ENCODE measurements around the gene NUDT2. TPM values are rescaled to one million over a fixed set of nuclear protein-coding genes. Genes with fewer than 3 reads are reported as not detected.
"Not testable (repeated sequence)": the region's sequence is repeated elsewhere in the genome, so short reads cannot be mapped to it uniquely, and the experiment has no call there.

Gene NUDT2
- total RNA-seq, 1 donor from 2014 or later = 33.1 TPM

- H3K9me3 ChIP-seq (ENCODE audit: low read depth) = no peaks in the 10 kb centered on the region
- no peak overlapping the region for H3K9ac ChIP-seq
- no peaks in the 10 kb centered on the region for H3K36me3 Mint-ChIP-seq
- H3K27ac ChIP-seq = peak overlapping the region; percentile 12
- peaks cover 32% of the 10 kb centered on the region for H3F3A ChIP-seq (ENCODE audit: low read depth)
- no peak overlapping the region for H2AFZ ChIP-seq (replicated peaks)
- peak overlapping the region; percentile 12 for H3K27ac Mint-ChIP-seq
- TF ChIP-seq, protein P1, sequence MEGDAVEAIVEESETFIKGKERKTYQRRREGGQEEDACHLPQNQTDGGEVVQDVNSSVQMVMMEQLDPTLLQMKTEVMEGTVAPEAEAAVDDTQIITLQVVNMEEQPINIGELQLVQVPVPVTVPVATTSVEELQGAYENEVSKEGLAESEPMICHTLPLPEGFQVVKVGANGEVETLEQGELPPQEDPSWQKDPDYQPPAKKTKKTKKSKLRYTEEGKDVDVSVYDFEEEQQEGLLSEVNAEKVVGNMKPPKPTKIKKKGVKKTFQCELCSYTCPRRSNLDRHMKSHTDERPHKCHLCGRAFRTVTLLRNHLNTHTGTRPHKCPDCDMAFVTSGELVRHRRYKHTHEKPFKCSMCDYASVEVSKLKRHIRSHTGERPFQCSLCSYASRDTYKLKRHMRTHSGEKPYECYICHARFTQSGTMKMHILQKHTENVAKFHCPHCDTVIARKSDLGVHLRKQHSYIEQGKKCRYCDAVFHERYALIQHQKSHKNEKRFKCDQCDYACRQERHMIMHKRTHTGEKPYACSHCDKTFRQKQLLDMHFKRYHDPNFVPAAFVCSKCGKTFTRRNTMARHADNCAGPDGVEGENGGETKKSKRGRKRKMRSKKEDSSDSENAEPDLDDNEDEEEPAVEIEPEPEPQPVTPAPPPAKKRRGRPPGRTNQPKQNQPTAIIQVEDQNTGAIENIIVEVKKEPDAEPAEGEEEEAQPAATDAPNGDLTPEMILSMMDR (IDR thresholded peaks at IDR 0.05) = no peak
- TF ChIP-seq EZH2 (IDR thresholded peaks at IDR 0.05) (no peak), EZH2phosphoT487 (IDR thresholded peaks at IDR 0.05) (no peak)
- H3K79me2 ChIP-seq (ENCODE audit: low read depth) = peaks cover 25% of the 10 kb centered on the region
- no peak overlapping the region for H3K4me3 ChIP-seq
- H3K4me1 ChIP-seq = peaks cover 16% of the 10 kb centered on the region
- no peak for DNase-seq (ENCODE audit: low spot score)
- no peaks in the 10 kb centered on the region for H3K9me3 Mint-ChIP-seq
- peaks cover 28% of the 10 kb centered on the region for H3K4me1 Mint-ChIP-seq
- no peak overlapping the region for H3K4me3 Mint-ChIP-seq
- H3K4me2 ChIP-seq = peak overlapping the region; percentile 31
- peaks cover 3% of the 10 kb centered on the region for H3K27me3 Mint-ChIP-seq (ENCODE audit: insufficient read depth, low read depth)
- H3K36me3 ChIP-seq = no peaks in the 10 kb centered on the region
- H4K20me1 ChIP-seq (ENCODE audit: low read depth) = peaks cover 28% of the 10 kb centered on the region
- H3K27me3 ChIP-seq = no peaks in the 10 kb centered on the region
Observed at GRCh38 chr9:34334916-34335315, 5.5 kb downstream of the NUDT2 start.

GRCh38 chr9:34335376-34335775, 6.0 kb downstream of the NUDT2 start:
- H3K36me3 Mint-ChIP-seq = peaks cover 4% of the 10 kb centered on the region
- no peak overlapping the region for H3K27ac ChIP-seq
- no peak for TF ChIP-seq EZH2 (IDR thresholded peaks at IDR 0.05)
- TF ChIP-seq, protein P1 (IDR thresholded peaks at IDR 0.05) = no peak
- no peak for TF ChIP-seq EZH2phosphoT487 (IDR thresholded peaks at IDR 0.05)
- H3K27me3 ChIP-seq = no peaks in the 10 kb centered on the region
- H3K9me3 Mint-ChIP-seq = no peaks in the 10 kb centered on the region
- H4K20me1 ChIP-seq (ENCODE audit: low read depth) = peaks cover 28% of the 10 kb centered on the region
- no peak overlapping the region for H2AFZ ChIP-seq (replicated peaks)
- H3K4me1 Mint-ChIP-seq = peaks cover 25% of the 10 kb centered on the region
- H3F3A ChIP-seq (ENCODE audit: low read depth) = peaks cover 31% of the 10 kb centered on the region
- no peak overlapping the region for H3K4me2 ChIP-seq
- no peaks in the 10 kb centered on the region for H3K36me3 ChIP-seq
- no peak overlapping the region for H3K9ac ChIP-seq
- peak overlapping the region; percentile 12 for H3K27ac Mint-ChIP-seq
- H3K4me1 ChIP-seq = peaks cover 16% of the 10 kb centered on the region
- no peaks in the 10 kb centered on the region for H3K9me3 ChIP-seq (ENCODE audit: low read depth)
- peaks cover 21% of the 10 kb centered on the region for H3K79me2 ChIP-seq (ENCODE audit: low read depth)
- peaks cover 3% of the 10 kb centered on the region for H3K27me3 Mint-ChIP-seq (ENCODE audit: insufficient read depth, low read depth)
- DNase-seq (ENCODE audit: low spot score) = no peak
- H3K4me3 Mint-ChIP-seq = no peak overlapping the region
- H3K4me3 ChIP-seq = no peak overlapping the region

- peaks cover 22% of the 10 kb centered on the region for H3K4me1 Mint-ChIP-seq
- TF ChIP-seq, protein P1 (IDR thresholded peaks at IDR 0.05) = peak; percentile 13
- no peak for TF ChIP-seq EZH2phosphoT487 (IDR thresholded peaks at IDR 0.05)
Observed at GRCh38 chr9:34337403-34337802, 8.0 kb downstream of the NUDT2 start.

DNA sequence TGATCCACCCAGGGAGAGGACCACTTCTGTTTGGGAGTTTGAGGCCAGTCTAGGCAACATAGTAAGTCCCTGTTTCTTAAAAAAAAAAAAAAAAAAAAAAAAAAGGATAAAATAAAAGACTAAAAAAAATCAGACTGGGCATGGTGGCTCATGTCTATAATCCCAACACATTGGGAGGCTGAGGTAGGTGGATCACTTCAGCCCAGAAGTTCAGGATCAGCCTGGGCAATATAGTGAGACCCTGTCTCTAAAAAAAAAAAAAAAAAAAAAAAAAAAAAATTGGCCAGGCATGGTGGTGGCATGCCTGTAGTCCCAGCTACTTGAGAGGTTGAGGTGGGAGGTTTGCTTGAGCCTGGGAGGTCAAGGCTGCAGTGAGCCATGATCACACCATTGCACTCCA, 8.7 kb downstream of the NUDT2 start:
- not testable (repeated sequence) for H3K9ac ChIP-seq; H2AFZ ChIP-seq (replicated peaks); H3K4me3 ChIP-seq; H3K79me2 ChIP-seq (ENCODE audit: low read depth); H3K4me3 Mint-ChIP-seq; H3K27ac ChIP-seq; H3K9me3 Mint-ChIP-seq; DNase-seq (ENCODE audit: low spot score); H3K27ac Mint-ChIP-seq; H3K9me3 ChIP-seq (ENCODE audit: low read depth); H3K27me3 ChIP-seq; H3K4me2 ChIP-seq; H3K27me3 Mint-ChIP-seq (ENCODE audit: insufficient read depth, low read depth); H3K36me3 ChIP-seq
- H3K36me3 Mint-ChIP-seq = peaks cover 12% of the 10 kb centered on the region
- Histone ChIP-seq H4K20me1 (ENCODE audit: low read depth) (peaks cover 16% of the 10 kb centered on the region), H3F3A (ENCODE audit: low read depth) (peaks cover 12% of the 10 kb centered on the region), H3K4me1 (peaks cover 16% of the 10 kb centered on the region)
- peaks cover 17% of the 10 kb centered on the region for H3K4me1 Mint-ChIP-seq

More at GRCh38 chr9:34337403-34337802, 8.0 kb downstream of the NUDT2 start:
- H3K27ac Mint-ChIP-seq = no peak overlapping the region
- H3K36me3 Mint-ChIP-seq = peaks cover 11% of the 10 kb centered on the region
- Histone ChIP-seq H3K27me3 (no peaks in the 10 kb centered on the region), H3K9me3 (ENCODE audit: low read depth) (no peaks in the 10 kb centered on the region), H3K4me1 (peaks cover 16% of the 10 kb centered on the region), H3K36me3 (no peaks in the 10 kb centered on the region), H4K20me1 (ENCODE audit: low read depth) (peaks cover 21% of the 10 kb centered on the region), H3K4me3 (no peak overlapping the region), H3K27ac (no peak overlapping the region), H3K4me2 (no peak overlapping the region), H3K9ac (no peak overlapping the region), H2AFZ (replicated peaks) (no peak overlapping the region), H3K79me2 (ENCODE audit: low read depth) (peaks cover 12% of the 10 kb centered on the region), H3F3A (ENCODE audit: low read depth) (peaks cover 16% of the 10 kb centered on the region)
- no peak for DNase-seq (ENCODE audit: low spot score)
- H3K9me3 Mint-ChIP-seq = no peaks in the 10 kb centered on the region
- peaks cover 3% of the 10 kb centered on the region for H3K27me3 Mint-ChIP-seq (ENCODE audit: insufficient read depth, low read depth)
- no peak overlapping the region for H3K4me3 Mint-ChIP-seq

Measured in neural progenitor cell (in vitro differentiated cells).